ENCODE results near the gene HNRNPH2. TPM values are rescaled to one million over a fixed set of nuclear protein-coding genes. Genes with fewer than 3 reads are reported as not detected.

Gene HNRNPH2
- total and polyA plus RNA-seq, 8 donors, result 5.5 to 98.4 (median 33.6) TPM

DNA sequence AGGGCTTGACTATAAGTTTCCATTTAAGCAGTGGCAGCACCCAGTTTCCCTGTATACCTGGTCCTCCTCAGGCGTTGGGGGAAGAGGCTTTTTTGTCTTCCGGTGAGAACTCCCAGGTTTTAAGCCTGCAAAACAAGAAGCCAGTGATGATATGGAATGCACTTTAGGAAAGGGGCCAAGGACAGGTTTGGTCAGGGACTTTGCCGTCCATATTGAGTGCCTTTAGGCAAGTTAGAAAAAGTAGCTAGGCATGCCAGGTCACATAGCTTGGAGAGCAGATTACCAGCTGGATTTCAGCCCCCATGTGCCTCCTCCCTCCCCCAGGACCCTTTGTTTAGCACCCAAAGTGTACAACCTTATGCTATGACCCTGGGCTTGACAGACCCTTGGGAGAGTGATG is 45.9 kb upstream of the HNRNPH2 start:
- Histone ChIP-seq H3K27me3 (peaks cover 0 to 22% (median 0%) of the 10 kb centered on the region in 3 donors), H3K27ac (no peak overlapping the region), H3K4me3 (no peak overlapping the region), H3K9me3 (no peaks in the 10 kb centered on the region), H3K4me1 (no peaks in the 10 kb centered on the region), H3K36me3 (no peaks in the 10 kb centered on the region)
- intact Hi-C loops (cut with DNase I; ENCODE audit: low total_unique reads), result no loop called here
- 67 to 87% (median 81%) methylated on average over 3 of the region's 3 CpGs for WGBS, 5 donors
- DNase-seq, result no peak
- TF ChIP-seq EP300 (IDR thresholded peaks at IDR 0.05) (no peak), POLR2AphosphoS5 (IDR thresholded peaks at IDR 0.05) (no peak), POLR2A (IDR thresholded peaks at IDR 0.05) (no peak)
- TF ChIP-seq, protein P1, sequence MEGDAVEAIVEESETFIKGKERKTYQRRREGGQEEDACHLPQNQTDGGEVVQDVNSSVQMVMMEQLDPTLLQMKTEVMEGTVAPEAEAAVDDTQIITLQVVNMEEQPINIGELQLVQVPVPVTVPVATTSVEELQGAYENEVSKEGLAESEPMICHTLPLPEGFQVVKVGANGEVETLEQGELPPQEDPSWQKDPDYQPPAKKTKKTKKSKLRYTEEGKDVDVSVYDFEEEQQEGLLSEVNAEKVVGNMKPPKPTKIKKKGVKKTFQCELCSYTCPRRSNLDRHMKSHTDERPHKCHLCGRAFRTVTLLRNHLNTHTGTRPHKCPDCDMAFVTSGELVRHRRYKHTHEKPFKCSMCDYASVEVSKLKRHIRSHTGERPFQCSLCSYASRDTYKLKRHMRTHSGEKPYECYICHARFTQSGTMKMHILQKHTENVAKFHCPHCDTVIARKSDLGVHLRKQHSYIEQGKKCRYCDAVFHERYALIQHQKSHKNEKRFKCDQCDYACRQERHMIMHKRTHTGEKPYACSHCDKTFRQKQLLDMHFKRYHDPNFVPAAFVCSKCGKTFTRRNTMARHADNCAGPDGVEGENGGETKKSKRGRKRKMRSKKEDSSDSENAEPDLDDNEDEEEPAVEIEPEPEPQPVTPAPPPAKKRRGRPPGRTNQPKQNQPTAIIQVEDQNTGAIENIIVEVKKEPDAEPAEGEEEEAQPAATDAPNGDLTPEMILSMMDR (IDR thresholded peaks at IDR 0.05), result no peak

DNA sequence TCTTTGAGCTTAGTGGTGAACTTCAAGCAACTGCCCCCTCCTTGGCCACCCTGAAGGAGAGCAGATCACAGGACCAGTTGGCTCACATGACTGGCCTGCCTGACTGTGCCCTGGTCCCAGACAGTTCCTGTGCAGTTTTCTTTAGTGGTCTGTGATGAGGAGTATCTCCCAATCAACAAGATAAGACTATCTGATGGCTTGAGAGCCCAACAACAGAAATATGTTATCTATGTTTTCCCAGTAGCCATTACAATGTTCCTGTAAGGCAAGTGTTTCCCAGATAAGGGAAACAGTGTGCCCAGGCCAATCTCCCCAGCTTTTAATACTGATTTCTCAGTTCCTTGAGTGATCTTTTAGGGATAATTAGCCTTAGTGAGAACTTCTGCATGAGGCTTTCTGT is 45.3 kb upstream of the HNRNPH2 start:
- Histone ChIP-seq H3K36me3 (no peaks in the 10 kb centered on the region), H3K4me1 (no peaks in the 10 kb centered on the region), H3K27me3 (peaks cover 0 to 22% (median 0%) of the 10 kb centered on the region in 3 donors), H3K27ac (no peak overlapping the region), H3K4me3 (no peak overlapping the region), H3K9me3 (no peaks in the 10 kb centered on the region)
- no peak for DNase-seq
- intact Hi-C loops (cut with DNase I; ENCODE audit: low total_unique reads), result no loop called here
- TF ChIP-seq POLR2AphosphoS5 (IDR thresholded peaks at IDR 0.05) (no peak), POLR2A (IDR thresholded peaks at IDR 0.05) (no peak), EP300 (IDR thresholded peaks at IDR 0.05) (no peak)
- TF ChIP-seq, protein P1 (IDR thresholded peaks at IDR 0.05), result no peak

DNA sequence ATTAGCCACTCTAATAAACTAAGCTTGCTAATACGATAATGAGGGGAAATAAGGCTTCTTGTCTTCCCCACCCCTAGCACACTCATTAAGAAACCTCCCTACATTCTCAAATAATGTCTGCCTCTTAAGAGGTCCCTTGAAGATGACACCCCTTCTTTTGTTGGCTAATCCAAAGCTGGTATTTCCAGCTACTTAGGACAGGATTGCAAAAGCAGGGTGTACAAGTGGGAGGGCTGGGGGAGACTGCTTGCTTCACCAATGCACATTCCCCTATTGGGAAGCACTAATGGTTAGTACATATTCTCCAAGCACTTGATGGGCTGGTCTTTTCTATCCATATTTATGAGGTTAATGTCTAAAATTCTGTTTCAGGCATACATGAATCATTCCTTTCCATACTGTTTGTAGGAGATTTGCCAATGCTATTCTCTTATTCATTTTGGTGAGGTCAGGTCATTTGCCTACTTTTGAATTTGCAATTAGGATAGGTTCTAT is 42.7 kb upstream of the HNRNPH2 start:
- intact Hi-C loops (cut with DNase I; ENCODE audit: low total_unique reads), result no loop called here
- TF ChIP-seq EP300 (IDR thresholded peaks at IDR 0.05) (no peak), POLR2A (IDR thresholded peaks at IDR 0.05) (no peak), POLR2AphosphoS5 (IDR thresholded peaks at IDR 0.05) (no peak)
- TF ChIP-seq, protein P1 (IDR thresholded peaks at IDR 0.05), result no peak
- H3K4me1 ChIP-seq, result no peaks in the 10 kb centered on the region
- 75 to 100% (median 95%) methylated on average over 1 of the region's 1 CpG for WGBS, 5 donors
- DNase-seq, result no peak
- no peaks in the 10 kb centered on the region for H3K9me3 ChIP-seq
- H3K4me3 ChIP-seq, result no peak overlapping the region
- H3K27me3 ChIP-seq, result peaks cover 0 to 22% (median 5%) of the 10 kb centered on the region in 3 donors
- no peaks in the 10 kb centered on the region for H3K36me3 ChIP-seq
- no peak overlapping the region for H3K27ac ChIP-seq

DNA sequence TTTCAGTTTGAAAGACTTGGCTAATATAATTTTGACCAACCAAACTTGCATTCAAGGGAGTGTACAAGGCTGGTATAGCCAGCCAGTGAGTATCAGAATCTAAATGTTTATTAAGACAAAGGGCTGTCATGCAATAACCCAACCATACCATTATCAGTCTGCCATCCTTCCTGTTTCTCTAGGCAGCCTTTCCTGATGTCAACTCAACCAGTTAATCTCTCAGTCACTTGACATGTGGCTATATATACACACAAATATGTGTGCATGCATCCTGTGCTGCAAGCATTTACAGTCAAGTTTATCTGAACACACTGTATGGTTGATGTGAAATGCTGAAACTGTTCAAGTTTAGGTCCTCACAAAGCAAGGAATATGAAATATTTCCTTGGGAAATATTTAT is 39.2 kb upstream of the HNRNPH2 start:
- Histone ChIP-seq H3K36me3 (no peaks in the 10 kb centered on the region), H3K27ac (no peak overlapping the region), H3K9me3 (no peaks in the 10 kb centered on the region), H3K27me3 (peaks cover 0 to 13% (median 5%) of the 10 kb centered on the region in 3 donors), H3K4me1 (no peaks in the 10 kb centered on the region), H3K4me3 (no peak overlapping the region)
- intact Hi-C loops (cut with DNase I; ENCODE audit: low total_unique reads), result no loop called here
- TF ChIP-seq POLR2AphosphoS5 (IDR thresholded peaks at IDR 0.05) (no peak), POLR2A (IDR thresholded peaks at IDR 0.05) (no peak), EP300 (IDR thresholded peaks at IDR 0.05) (no peak)
- TF ChIP-seq, protein P1 (IDR thresholded peaks at IDR 0.05), result no peak
- no peak for DNase-seq

Data from stomach (tissue), 9 donors.